ENCODE results near the gene HOXA11. TPM values are rescaled to one million over a fixed set of nuclear protein-coding genes. Genes with fewer than 3 reads are reported as not detected.

The HOXA11 gene
- total RNA-seq, 6 donors from 2014 or later = not detected

- peaks cover 25 to 56% (median 35%) of the 10 kb centered on the region in 4 donors for H3K4me1 ChIP-seq
- no peak for ATAC-seq (ENCODE audit: low FRiP score in 2 of 2)
- peak overlapping the region; percentile 84 to 95 (median 88) for H3K27ac ChIP-seq
- no peak for DNase-seq
- WGBS, 2 donors = 14 to 26% methylated on average over 18 to 28 of the region's 28 CpGs
- peak overlapping the region; percentile 14 to 74 (median 43) for H3K4me3 ChIP-seq
- H3K27me3 ChIP-seq = peaks cover 0 to 49% (median 31%) of the 10 kb centered on the region in 4 donors
- H3K9me3 ChIP-seq = no peaks in the 10 kb centered on the region
- no peak for TF ChIP-seq EP300 (IDR thresholded peaks at IDR 0.05)
- TF ChIP-seq CTCF (IDR thresholded peaks at IDR 0.05) = no peak
- TF ChIP-seq POLR2AphosphoS5 (IDR thresholded peaks at IDR 0.05) = peak in 1 of 2 donors; percentile 79
- TF ChIP-seq POLR2A (IDR thresholded peaks at IDR 0.05) = no peak
- no peaks in the 10 kb centered on the region for H3K36me3 ChIP-seq
Measured at GRCh38 chr7:27148031-27148755, 36.8 kb downstream of the HOXA11 start.

- Histone ChIP-seq H3K4me1 (peaks cover 21 to 55% (median 31%) of the 10 kb centered on the region in 4 donors), H3K36me3 (no peaks in the 10 kb centered on the region), H3K27me3 (peaks cover 0 to 46% (median 26%) of the 10 kb centered on the region in 4 donors), H3K4me3 (peak within 1 kb of the TSS; percentile 14 to 74 (median 43)), H3K9me3 (no peaks in the 10 kb centered on the region), H3K27ac (peak within 1 kb of the TSS; percentile 84 to 95 (median 88))
- ATAC-seq (ENCODE audit: low FRiP score in 2 of 2) (no peak), DNase-seq (peak in 1 of 2 donors; percentile 91)
- WGBS, 2 donors = 20 to 37% methylated on average over 16 to 36 of the region's 63 CpGs
- TF ChIP-seq CTCF (IDR thresholded peaks at IDR 0.05) (no peak), EP300 (IDR thresholded peaks at IDR 0.05) (no peak), POLR2AphosphoS5 (IDR thresholded peaks at IDR 0.05) (no peak), POLR2A (IDR thresholded peaks at IDR 0.05) (no peak)
Measured at GRCh38 chr7:27147199-27148030, 37.6 kb downstream of the HOXA11 start, which contains the start of gene HOXA6. Gene HOXA6, minus strand, starts transcription at chr7:27147774. Its CDS starts 25 bp downstream, at chr7:27147749.

- Histone ChIP-seq H3K9me3 (no peaks in the 10 kb centered on the region), H3K27me3 (peaks cover 0 to 40% (median 20%) of the 10 kb centered on the region in 4 donors), H3K36me3 (no peaks in the 10 kb centered on the region), H3K4me3 (peak overlapping the region in 3 of 4 donors; percentile 24 to 74 (median 62)), H3K4me1 (peaks cover 21 to 50% (median 27%) of the 10 kb centered on the region in 4 donors), H3K27ac (peak overlapping the region; percentile 84 to 95 (median 88))
- DNase-seq (no peak), ATAC-seq (ENCODE audit: low FRiP score in 2 of 2) (no peak)
- WGBS, 2 donors = 52 to 67% methylated on average over 5 of the region's 5 CpGs
- no peak for TF ChIP-seq POLR2AphosphoS5 (IDR thresholded peaks at IDR 0.05)
- TF ChIP-seq CTCF (IDR thresholded peaks at IDR 0.05) = no peak
- no peak for TF ChIP-seq EP300 (IDR thresholded peaks at IDR 0.05)
- no peak for TF ChIP-seq POLR2A (IDR thresholded peaks at IDR 0.05)
Measured at GRCh38 chr7:27146491-27147198, 38.4 kb downstream of the HOXA11 start.

GRCh38 chr7:27145914-27146412 is 39.1 kb downstream of the HOXA11 start:
- no peaks in the 10 kb centered on the region for H3K36me3 ChIP-seq
- DNase-seq = no peak
- TF ChIP-seq POLR2A (IDR thresholded peaks at IDR 0.05) (no peak), POLR2AphosphoS5 (IDR thresholded peaks at IDR 0.05) (no peak), EP300 (IDR thresholded peaks at IDR 0.05) (no peak), CTCF (IDR thresholded peaks at IDR 0.05) (no peak)

More at GRCh38 chr7:27145914-27146412, 39.1 kb downstream of the HOXA11 start:
- H3K9me3 ChIP-seq = no peaks in the 10 kb centered on the region
- peak overlapping the region in 3 of 4 donors; percentile 49 to 74 (median 62) for H3K4me3 ChIP-seq
- H3K27me3 ChIP-seq = peaks cover 0 to 35% (median 14%) of the 10 kb centered on the region in 4 donors
- peak overlapping the region; percentile 84 to 95 (median 88) for H3K27ac ChIP-seq
- H3K4me1 ChIP-seq = peaks cover 16 to 43% (median 22%) of the 10 kb centered on the region in 4 donors
- 56 to 71% methylated on average over 11 of the region's 11 CpGs for WGBS, 2 donors
- no peak for ATAC-seq (ENCODE audit: low FRiP score in 2 of 2)
